Prostate gland (tissue), 2 donors: ENCODE results near the gene BBIP1. TPM values are rescaled to one million over a fixed set of nuclear protein-coding genes. Genes with fewer than 3 reads are reported as not detected.

Experiments used
- DNase-seq: peaks from one replicate; pipeline ENCODE4 v3.0.0-alpha.2; 2019; ENCODE audit warnings: low spot score
- H3K27ac ChIP-seq, 2 donors: fragments of 200-600 bp; sonication (generic); 2 replicates each; pipeline ENCODE4 v1.5.1; 2017 to 2019
- H3K27me3 ChIP-seq: fragments of 200-600 bp; sonication (generic); replicated peaks from 2 replicates; pipeline ENCODE4 v1.5.1; 2019; ENCODE audit not compliant: insufficient read depth
- H3K36me3 ChIP-seq, 2 donors: fragments of 200-600 bp; sonication (generic); 1 replicate in 1 of 2; 2 replicates in 1 of 2; pipeline versions ENCODE4 v1.5.1 to v1.8.1; 2017 to 2019
- H3K4me1 ChIP-seq: fragments of 200-600 bp; sonication (generic); replicated peaks from 2 replicates; pipeline ENCODE4 v1.5.1; 2019
- H3K4me3 ChIP-seq, 2 donors: fragments of 200-600 bp; sonication (generic); 2 replicates each; pipeline ENCODE4 v1.5.1; 2017 to 2019
- H3K9me3 ChIP-seq: fragments of 200-600 bp; sonication (generic); 2 replicates; pipeline ENCODE4 v1.5.1; 2017
- CTCF ChIP-seq, 4 experiments: fragments of 200-600 bp in 2 of 4; fragments of 450-650 bp in 2 of 4; sonication (generic) in 2 of 4; IDR thresholded peaks; 1 replicate in 3 of 4; 2 replicates in 1 of 4; pipeline ENCODE4 v1.5.1; 2016 to 2019; ENCODE audit warnings: antibody characterized with exemption in 4 of 4, mild to moderate bottlenecking in 2 of 4, moderate library complexity in 2 of 4
- POLR2A ChIP-seq: fragments of 450-650 bp; IDR thresholded peaks from one replicate; pipeline ENCODE4 v1.6.1; 2016; ENCODE audit warnings: antibody characterized with exemption, mild to moderate bottlenecking
- POLR2AphosphoS5 ChIP-seq: sonication (generic); formaldehyde crosslinking; IDR thresholded peaks from one replicate; pipeline ENCODE4 v1.6.1; 2017; ENCODE audit warnings: antibody characterized with exemption
- WGBS: methylation state at CpG from one replicate; pipeline ENCODE4 v1.1.5; 2018; 5-methylcytosine and 5-hydroxymethylcytosine counted together
- intact Hi-C: fragments of 100-400 bp; cut with DNase I; formaldehyde crosslinking; loops from one replicate; pipeline ENCODE4 v1.14.2; 2022
- total RNA-seq, 2 donors: library from RNA; depleted of rRNA; stranded (reverse); fragments of >200 nt; gene quantifications; one replicate each; pipeline ENCODE4 v1.1.0, GENCODE V29; 2016

The BBIP1 gene
- total RNA-seq, 2 donors from 2014 or later, result 18.8 to 20.9 TPM

GRCh38 chr10:110912374-110912773 lies 6.6 kb downstream of the BBIP1 start:
- Histone ChIP-seq H3K4me3 (no peak overlapping the region), H3K27ac (no peak overlapping the region), H3K9me3 (no peaks in the 10 kb centered on the region), H3K4me1 (peaks cover 6% of the 10 kb centered on the region), H3K36me3 (no peaks in the 10 kb centered on the region), H3K27me3 (no peaks in the 10 kb centered on the region)
- no peak for DNase-seq
- WGBS, result 75% methylated on average over 3 of the region's 3 CpGs
- intact Hi-C loops, result loop anchor here (10.0 kb wide), 1 partner anchor 608 kb away; the partner anchor contains the start of gene SMNDC1
- no peak for TF ChIP-seq POLR2A
- no peak for TF ChIP-seq CTCF (IDR thresholded peaks at IDR 0.05)
- TF ChIP-seq POLR2AphosphoS5, result no peak

- intact Hi-C loops, result loop anchor here (10.0 kb wide), 1 partner anchor 605 kb away; the partner anchor contains the start of gene SMNDC1
- WGBS, result 67% methylated on average over 4 of the region's 4 CpGs
Measured at GRCh38 chr10:110910138-110910537, 8.8 kb downstream of the BBIP1 start.

GRCh38 chr10:110903280-110904278 lies 15.4 kb downstream of the BBIP1 start:
- H3K4me1 ChIP-seq, result no peaks in the 10 kb centered on the region
- DNase-seq, result no peak
- H3K27ac ChIP-seq, result no peak overlapping the region
- H3K4me3 ChIP-seq, result no peak overlapping the region
- no peaks in the 10 kb centered on the region for H3K9me3 ChIP-seq
- H3K36me3 ChIP-seq, result no peaks in the 10 kb centered on the region
- no peak for TF ChIP-seq CTCF (IDR thresholded peaks at IDR 0.05)
- no peak for TF ChIP-seq POLR2A
- TF ChIP-seq POLR2AphosphoS5, result no peak
- WGBS, result 78% methylated on average over 3 of the region's 3 CpGs
- intact Hi-C loops, result no loop called here
- H3K27me3 ChIP-seq, result no peaks in the 10 kb centered on the region

More at GRCh38 chr10:110910138-110910537, 8.8 kb downstream of the BBIP1 start:
- no peak for TF ChIP-seq POLR2A
- TF ChIP-seq POLR2AphosphoS5, result no peak
- TF ChIP-seq CTCF (IDR thresholded peaks at IDR 0.05), result no peak
- Histone ChIP-seq H3K27ac (no peak overlapping the region), H3K4me3 (no peak overlapping the region), H3K4me1 (no peaks in the 10 kb centered on the region), H3K27me3 (no peaks in the 10 kb centered on the region), H3K9me3 (no peaks in the 10 kb centered on the region), H3K36me3 (no peaks in the 10 kb centered on the region)
- DNase-seq, result no peak

- 80% methylated on average over 7 of the region's 7 CpGs for WGBS
- Histone ChIP-seq H3K4me3 (no peak overlapping the region), H3K27ac (no peak overlapping the region), H3K4me1 (no peaks in the 10 kb centered on the region), H3K36me3 (no peaks in the 10 kb centered on the region), H3K9me3 (no peaks in the 10 kb centered on the region), H3K27me3 (no peaks in the 10 kb centered on the region)
- intact Hi-C loops, result no loop called here
- DNase-seq, result no peak
- TF ChIP-seq POLR2AphosphoS5, result no peak
- no peak for TF ChIP-seq CTCF (IDR thresholded peaks at IDR 0.05)
- no peak for TF ChIP-seq POLR2A
Measured at GRCh38 chr10:110901954-110902819, 16.8 kb downstream of the BBIP1 start.
